ENCODE measurements around the gene CYB561. TPM values are rescaled to one million over a fixed set of nuclear protein-coding genes. Genes with fewer than 3 reads are reported as not detected.
A peak's percentile ranks its signal among the peaks of the same experiment; 100 is the strongest.

CYB561 gene
- total RNA-seq, 1 donor from 2014 or later: 49.9 TPM

DNA sequence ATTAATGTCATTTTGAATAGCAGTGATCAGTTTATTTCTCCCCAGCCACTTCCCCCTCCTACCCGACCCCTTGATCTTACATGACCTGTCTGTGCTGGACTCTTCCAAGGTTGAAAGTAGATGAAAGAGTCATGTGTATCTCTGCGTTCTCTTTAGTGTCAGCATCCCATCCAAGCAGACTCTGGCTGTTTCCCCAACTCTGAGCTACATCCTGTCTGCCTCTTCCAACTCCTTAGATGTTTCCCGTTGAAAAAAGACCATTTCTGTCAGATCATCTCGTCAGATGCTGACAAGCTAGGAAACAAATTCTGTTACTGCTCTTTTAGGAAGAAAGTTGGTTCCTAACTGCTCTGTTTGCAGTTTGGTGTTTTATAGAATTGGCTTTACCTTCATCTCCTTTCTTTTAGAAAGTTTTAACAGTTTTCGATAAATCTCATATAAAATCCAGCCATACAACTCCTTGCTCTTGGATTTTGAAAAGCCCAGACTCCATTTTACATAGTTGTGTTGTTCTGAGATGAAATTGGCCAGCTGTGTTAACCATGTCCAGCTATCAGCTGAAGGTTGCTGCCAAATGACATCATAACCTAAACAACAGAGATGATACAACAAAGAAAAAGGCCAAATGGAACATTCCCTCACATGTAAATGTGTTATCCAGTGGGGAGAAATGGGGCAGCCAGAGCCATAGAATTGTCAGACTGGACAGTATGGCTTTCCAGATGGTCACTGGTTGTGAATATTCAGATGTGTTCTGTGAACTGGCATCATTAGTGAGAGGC lies 43.5 kb downstream of the CYB561 start:
- ATAC-seq (no peak), DNase-seq (no peak)
- Histone ChIP-seq H3K4me3 (no peak overlapping the region), H3K27ac (peak overlapping the region; percentile 44), H3K27me3 (ENCODE audit: low read depth) (no peaks in the 10 kb centered on the region), H3K4me1 (peaks cover 30% of the 10 kb centered on the region), H3K9me3 (no peaks in the 10 kb centered on the region), H3K36me3 (peaks cover 19% of the 10 kb centered on the region)
- TF ChIP-seq, protein P1, sequence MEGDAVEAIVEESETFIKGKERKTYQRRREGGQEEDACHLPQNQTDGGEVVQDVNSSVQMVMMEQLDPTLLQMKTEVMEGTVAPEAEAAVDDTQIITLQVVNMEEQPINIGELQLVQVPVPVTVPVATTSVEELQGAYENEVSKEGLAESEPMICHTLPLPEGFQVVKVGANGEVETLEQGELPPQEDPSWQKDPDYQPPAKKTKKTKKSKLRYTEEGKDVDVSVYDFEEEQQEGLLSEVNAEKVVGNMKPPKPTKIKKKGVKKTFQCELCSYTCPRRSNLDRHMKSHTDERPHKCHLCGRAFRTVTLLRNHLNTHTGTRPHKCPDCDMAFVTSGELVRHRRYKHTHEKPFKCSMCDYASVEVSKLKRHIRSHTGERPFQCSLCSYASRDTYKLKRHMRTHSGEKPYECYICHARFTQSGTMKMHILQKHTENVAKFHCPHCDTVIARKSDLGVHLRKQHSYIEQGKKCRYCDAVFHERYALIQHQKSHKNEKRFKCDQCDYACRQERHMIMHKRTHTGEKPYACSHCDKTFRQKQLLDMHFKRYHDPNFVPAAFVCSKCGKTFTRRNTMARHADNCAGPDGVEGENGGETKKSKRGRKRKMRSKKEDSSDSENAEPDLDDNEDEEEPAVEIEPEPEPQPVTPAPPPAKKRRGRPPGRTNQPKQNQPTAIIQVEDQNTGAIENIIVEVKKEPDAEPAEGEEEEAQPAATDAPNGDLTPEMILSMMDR (IDR thresholded peaks at IDR 0.05): no peak
- intact Hi-C loops (cut with DNase I): no loop called here

DNA sequence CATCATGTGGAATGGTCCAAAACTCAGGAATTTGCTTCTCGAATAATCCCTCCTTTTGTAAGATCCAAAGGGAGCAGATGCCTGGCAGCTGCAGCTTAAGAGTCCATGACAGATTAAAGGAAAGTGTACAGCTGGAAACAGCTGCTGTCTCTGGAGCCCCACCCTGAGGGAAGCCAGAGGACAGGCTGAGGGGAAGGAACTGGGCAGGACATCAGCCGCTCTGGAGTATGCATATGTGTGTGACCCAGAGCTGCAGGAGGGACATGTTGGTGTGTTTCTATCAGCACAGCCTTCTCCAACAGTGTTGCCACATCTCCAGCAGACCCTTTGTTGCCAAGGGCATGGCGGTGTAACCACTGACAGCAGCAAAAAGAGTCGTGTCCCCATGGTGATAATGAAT lies 46.2 kb downstream of the CYB561 start:
- no peaks in the 10 kb centered on the region for H3K27me3 ChIP-seq (ENCODE audit: low read depth)
- ATAC-seq (peak; percentile 86 to 90), DNase-seq (no peak)
- H3K36me3 ChIP-seq: peaks cover 33% of the 10 kb centered on the region
- intact Hi-C loops (cut with DNase I): no loop called here
- H3K4me1 ChIP-seq: peaks cover 21% of the 10 kb centered on the region
- H3K27ac ChIP-seq: peak overlapping the region; percentile 19
- no peak overlapping the region for H3K4me3 ChIP-seq
- H3K9me3 ChIP-seq: no peaks in the 10 kb centered on the region
- TF ChIP-seq, protein P1 (IDR thresholded peaks at IDR 0.05): no peak

DNA sequence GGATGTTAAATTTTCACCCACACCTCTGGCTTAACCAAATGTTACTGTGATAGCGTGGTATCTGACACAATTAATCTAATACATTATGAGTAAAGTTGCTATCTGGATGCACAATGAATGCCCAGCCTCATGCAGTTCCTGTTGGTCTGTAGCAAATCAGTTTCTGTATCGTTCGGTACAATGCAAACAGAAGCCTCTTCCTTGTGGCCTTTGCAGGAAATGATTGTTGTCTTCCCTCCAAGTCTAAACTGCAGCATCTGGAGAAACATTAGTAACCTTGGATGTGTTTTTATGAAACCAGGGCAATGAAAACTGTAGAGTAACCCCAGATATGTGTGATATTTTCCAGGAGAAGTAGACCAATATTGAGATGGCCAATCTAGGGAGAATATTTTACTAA lies 46.8 kb downstream of the CYB561 start:
- no peak for ATAC-seq
- H3K4me1 ChIP-seq: peaks cover 21% of the 10 kb centered on the region

DNA sequence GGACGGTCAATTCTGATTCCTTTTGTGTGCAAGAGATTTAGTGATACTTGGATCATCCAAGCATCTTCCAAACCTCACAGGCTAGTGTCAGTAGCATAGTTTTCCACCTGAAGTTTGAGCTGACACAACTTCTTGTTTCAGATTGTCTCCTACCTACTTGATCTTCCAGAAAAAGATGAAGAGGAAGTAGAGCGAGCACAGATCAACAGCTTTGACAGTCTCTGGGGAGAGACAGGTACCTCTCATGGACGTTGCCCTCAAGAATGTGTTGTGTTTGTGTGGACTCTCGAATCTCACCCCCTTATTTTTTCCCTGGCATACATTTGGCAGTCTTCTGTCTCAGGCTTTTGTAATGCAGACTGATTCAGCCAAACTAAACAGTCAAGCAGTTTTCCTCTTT lies 47.4 kb downstream of the CYB561 start:
- TF ChIP-seq, protein P1 (IDR thresholded peaks at IDR 0.05): no peak
- peak overlapping the region; percentile 19 for H3K27ac ChIP-seq

More for the DNA sequence above, 46.8 kb downstream of the CYB561 start:
- intact Hi-C loops (cut with DNase I): no loop called here
- H3K27me3 ChIP-seq (ENCODE audit: low read depth): no peaks in the 10 kb centered on the region
- H3K4me3 ChIP-seq: no peak overlapping the region
- TF ChIP-seq, protein P1 (IDR thresholded peaks at IDR 0.05): no peak
- peaks cover 33% of the 10 kb centered on the region for H3K36me3 ChIP-seq
- H3K27ac ChIP-seq: peak overlapping the region; percentile 19
- H3K9me3 ChIP-seq: no peaks in the 10 kb centered on the region
- DNase-seq: no peak

DNA sequence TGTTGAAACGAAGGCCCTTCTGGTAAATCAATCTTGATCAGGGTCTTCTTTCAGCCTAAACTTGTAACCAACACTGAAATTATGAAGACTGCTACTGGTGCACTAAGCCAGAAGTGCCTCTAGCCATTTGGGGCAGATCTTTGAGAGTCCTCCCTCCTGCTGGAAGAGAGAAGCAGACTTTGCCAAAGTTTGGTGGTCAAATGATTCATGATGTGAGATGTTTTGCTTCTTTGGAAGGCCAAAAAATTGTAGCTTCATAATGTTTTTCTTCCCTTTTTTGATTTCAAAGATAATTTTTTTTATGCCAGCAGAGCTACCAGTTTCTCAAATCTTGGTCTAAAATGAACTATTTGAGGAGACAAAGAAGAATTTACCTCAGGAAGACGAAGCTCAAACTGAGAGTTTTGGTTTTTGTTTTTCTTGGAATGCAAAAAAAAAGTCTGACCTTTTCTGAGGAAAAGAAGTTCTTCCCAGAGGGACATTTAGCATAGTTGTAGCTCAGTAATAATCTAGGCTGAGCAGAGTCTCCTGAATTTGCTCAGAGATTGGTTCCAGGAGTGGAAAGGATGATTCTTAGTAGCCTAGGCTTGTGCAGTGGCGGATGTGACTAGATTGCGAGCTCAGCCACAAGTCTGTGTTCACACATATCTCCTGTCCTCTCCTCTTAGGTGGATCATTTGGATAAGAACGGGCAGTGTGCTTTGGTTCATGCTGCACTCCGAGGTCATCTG lies 50.9 kb downstream of the CYB561 start:
- no peak overlapping the region for H3K4me3 ChIP-seq
- H3K9me3 ChIP-seq: no peaks in the 10 kb centered on the region
- intact Hi-C loops (cut with DNase I): no loop called here
- no peak overlapping the region for H3K27ac ChIP-seq
- peaks cover 18% of the 10 kb centered on the region for H3K4me1 ChIP-seq
- H3K36me3 ChIP-seq: peaks cover 51% of the 10 kb centered on the region
- no peak for DNase-seq
- TF ChIP-seq, protein P1 (IDR thresholded peaks at IDR 0.05): no peak
- H3K27me3 ChIP-seq (ENCODE audit: low read depth): no peaks in the 10 kb centered on the region
- no peak for ATAC-seq

More for the DNA sequence above, 47.4 kb downstream of the CYB561 start:
- no peaks in the 10 kb centered on the region for H3K27me3 ChIP-seq (ENCODE audit: low read depth)
- ATAC-seq (no peak), DNase-seq (no peak)
- no peaks in the 10 kb centered on the region for H3K9me3 ChIP-seq
- peaks cover 33% of the 10 kb centered on the region for H3K36me3 ChIP-seq
- intact Hi-C loops (cut with DNase I): no loop called here
- peaks cover 21% of the 10 kb centered on the region for H3K4me1 ChIP-seq
- H3K4me3 ChIP-seq: no peak overlapping the region

Measured in lower lobe of right lung (tissue), 2 donors.